Brain pericyte (primary cell): ENCODE results near the gene NR2C2AP.

ENCODE experiments used
- DNase-seq: peaks from one replicate; pipeline ENCODE4 v3.0.0-alpha.2; 2012; ENCODE audit warnings: low read depth, low spot score

Gene NR2C2AP

DNA sequence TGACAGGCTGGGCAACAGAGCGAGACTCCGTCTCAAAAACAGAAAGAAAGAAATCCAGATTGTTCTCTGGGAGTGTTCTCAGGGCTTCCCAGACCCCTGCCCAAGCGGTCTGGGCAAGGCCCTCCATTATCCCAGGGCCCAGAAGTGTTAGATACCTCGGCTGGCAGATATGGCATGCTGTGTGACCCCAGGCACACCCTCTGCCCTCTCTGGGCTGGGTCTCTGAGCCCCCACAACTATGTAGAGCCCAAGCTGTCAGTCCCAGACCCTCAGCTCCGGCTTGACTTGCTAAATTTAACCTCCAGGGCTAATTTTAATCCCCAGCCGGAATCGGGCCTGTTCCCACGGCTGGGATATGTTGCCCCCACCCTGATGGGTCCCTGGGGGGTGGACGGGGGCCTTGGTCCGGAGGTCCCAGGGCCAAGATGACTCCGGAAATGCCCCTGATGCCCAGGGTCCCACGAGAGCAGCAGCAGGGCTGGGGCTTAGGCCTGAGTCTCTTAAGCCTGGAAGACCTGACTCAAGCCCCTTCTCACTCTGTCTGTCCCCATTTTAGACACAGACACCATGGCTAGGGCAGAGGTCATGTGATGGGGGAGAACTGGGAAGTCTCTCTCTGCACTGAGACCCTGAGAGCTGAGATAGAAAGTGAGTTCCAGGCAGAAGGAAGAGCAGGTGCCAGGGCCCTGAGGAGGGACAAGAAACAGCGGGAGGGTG lies 50.4 kb downstream of the NR2C2AP start:
- no peak for DNase-seq

DNA sequence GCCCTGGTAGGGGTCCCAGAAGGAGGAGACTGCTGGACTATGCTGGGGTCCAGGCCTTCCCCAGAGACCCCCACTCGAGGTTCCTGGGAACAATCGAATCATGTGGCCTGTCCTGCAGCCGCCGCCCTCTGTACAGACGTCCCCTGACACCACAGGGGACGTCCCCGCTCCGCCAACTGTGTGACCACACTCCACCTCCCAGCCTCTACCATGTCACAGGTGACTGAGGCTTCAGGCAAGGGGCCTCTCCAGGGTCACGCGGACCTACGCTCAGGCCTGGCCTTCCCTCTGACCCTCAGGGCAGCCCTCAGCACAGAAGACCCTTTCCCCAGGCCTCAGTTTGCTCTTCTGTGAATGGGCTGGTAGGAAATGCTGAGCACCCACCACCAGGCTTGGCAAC lies 51.8 kb downstream of the NR2C2AP start:
- DNase-seq: no peak
